A673 (cell line): ENCODE results near the gene SOX5. TPM values are rescaled to one million over a fixed set of nuclear protein-coding genes. Genes with fewer than 3 reads are reported as not detected.

Experiments used
- BruUV-seq: library from RNA; stranded (reverse); fragments of 400-500 nt; replicated peaks from 2 replicates; lab custom pipeline; 2021; lab: Mats Ljungman, UMichigan
- CTCF ChIA-PET: fragments of 300-600 bp; sonication (Branson Sonifier 250); formaldehyde crosslinking; loops from one replicate; lab custom pipeline; 2022; ENCODE audit warnings: antibody characterized with exemption; lab: Charles Lee
- POLR2A ChIA-PET: fragments of 300-600 bp; sonication (Branson Sonifier 250); formaldehyde crosslinking; loops from one replicate; lab custom pipeline; 2022; ENCODE audit warnings: antibody characterized with exemption; ENCODE audit not compliant: low non-redundant PET; lab: Charles Lee
- DNase-seq: peaks from one replicate; pipeline ENCODE4 v3.0.0-alpha.2; 2015; ENCODE audit warnings: low spot score
- H3K27ac ChIP-seq: fragments of 200-600 bp; sonication (generic); 2 replicates; pipeline ENCODE4 v1.5.1; 2016; ENCODE audit warnings: mixed run types, low read depth, mild to moderate bottlenecking, mixed read lengths, antibody characterized with exemption, low read length; ENCODE audit not compliant: poor library complexity, severe bottlenecking
- H3K27me3 ChIP-seq: fragments of 200-600 bp; sonication (generic); replicated peaks from 2 replicates; pipeline ENCODE4 v1.6.1; 2017; ENCODE audit warnings: mixed run types, low read depth, mild to moderate bottlenecking, mixed read lengths, antibody characterized with exemption, low read length; ENCODE audit not compliant: insufficient read depth, poor library complexity
- H3K36me3 ChIP-seq: fragments of 200-600 bp; sonication (generic); 2 replicates; pipeline ENCODE4 v1.6.1; 2016; ENCODE audit warnings: mixed run types, mild to moderate bottlenecking, mixed read lengths, antibody characterized with exemption, low read length; ENCODE audit not compliant: insufficient read depth, poor library complexity, severe bottlenecking
- H3K4me1 ChIP-seq: fragments of 200-600 bp; sonication (generic); 2 replicates; pipeline ENCODE4 v1.6.1; 2017; ENCODE audit warnings: mixed run types, mild to moderate bottlenecking, mixed read lengths, antibody characterized with exemption, low read length; ENCODE audit not compliant: insufficient read depth, poor library complexity, severe bottlenecking
- H3K4me3 ChIP-seq: fragments of 200-600 bp; sonication (generic); 2 replicates; pipeline ENCODE4 v1.5.1; 2016; ENCODE audit warnings: low read depth, mixed run types, mild to moderate bottlenecking, mixed read lengths, low read length; ENCODE audit not compliant: poor library complexity, severe bottlenecking
- H3K9me3 ChIP-seq: fragments of 200-600 bp; sonication (generic); 2 replicates; pipeline ENCODE4 v1.6.1; 2016; ENCODE audit warnings: mixed run types, low read depth, mild to moderate bottlenecking, mixed read lengths, antibody characterized with exemption, low read length; ENCODE audit not compliant: poor library complexity, severe bottlenecking
- CTCF ChIP-seq: fragments of 300-800, 200-600 bp; sonication (generic); conservative IDR thresholded peaks from 2 replicates; pipeline ENCODE4 v1.5.1; 2017; ENCODE audit warnings: low read depth, mild to moderate bottlenecking, antibody characterized with exemption, low read length, moderate library complexity, mixed read lengths
- EZH2 ChIP-seq: fragments of 200-600 bp; sonication (generic); IDR thresholded peaks from 2 replicates; pipeline ENCODE4 v1.6.1; 2017; ENCODE audit warnings: borderline replicate concordance, low read depth, mild to moderate bottlenecking, mixed read lengths, antibody characterized with exemption, low read length; ENCODE audit not compliant: poor library complexity, severe bottlenecking
- intact Hi-C: fragments of 100-400 bp; cut with micrococcal nuclease; formaldehyde crosslinking; loops from one replicate; pipeline ENCODE4 v1.10.0; 2022; ENCODE audit not compliant: unreplicated experiment
- total RNA-seq: library from RNA; stranded (reverse); gene quantifications from 2 replicates; pipeline ENCODE4 v1.2.3, GENCODE V29; 2021

SOX5 gene
- total RNA-seq, 1 experiment from 2014 or later = 11.9 TPM

GRCh38 chr12:23763724-23764123 is 185.7 kb downstream of the SOX5 start:
- Histone ChIP-seq H3K4me3 (no peak overlapping the region), H3K27ac (no peak overlapping the region), H3K36me3 (no peaks in the 10 kb centered on the region), H3K9me3 (no peaks in the 10 kb centered on the region), H3K4me1 (no peaks in the 10 kb centered on the region), H3K27me3 (no peaks in the 10 kb centered on the region)
- no peak for TF ChIP-seq EZH2
- intact Hi-C loops = no loop called here
- ChIA-PET CTCF (no interaction called here), POLR2A (no interaction called here)
- DNase-seq = no peak
- no TSS peak for BruUV-seq

- intact Hi-C loops = no loop called here
- CTCF ChIA-PET = no interaction called here
- BruUV-seq = no TSS peak
Observed at GRCh38 chr12:23760495-23760894, 189.0 kb downstream of the SOX5 start.

GRCh38 chr12:23758608-23759007 is 190.9 kb downstream of the SOX5 start:
- TF ChIP-seq CTCF (no peak), EZH2 (no peak)
- intact Hi-C loops = no loop called here
- no peaks in the 10 kb centered on the region for H3K27me3 ChIP-seq
- H3K9me3 ChIP-seq = no peaks in the 10 kb centered on the region
- peaks cover 5% of the 10 kb centered on the region for H3K4me1 ChIP-seq
- no peak overlapping the region for H3K27ac ChIP-seq
- POLR2A ChIA-PET = no interaction called here
- no peak for DNase-seq
- CTCF ChIA-PET = no interaction called here
- no peaks in the 10 kb centered on the region for H3K36me3 ChIP-seq
- H3K4me3 ChIP-seq = no peak overlapping the region
- BruUV-seq = no TSS peak

More at GRCh38 chr12:23760495-23760894, 189.0 kb downstream of the SOX5 start:
- H3K9me3 ChIP-seq = no peaks in the 10 kb centered on the region
- H3K27ac ChIP-seq = no peak overlapping the region
- H3K36me3 ChIP-seq = no peaks in the 10 kb centered on the region
- POLR2A ChIA-PET = no interaction called here
- H3K4me3 ChIP-seq = no peak overlapping the region
- TF ChIP-seq CTCF (no peak), EZH2 (no peak)
- H3K4me1 ChIP-seq = peaks cover 5% of the 10 kb centered on the region
- DNase-seq = no peak
- H3K27me3 ChIP-seq = no peaks in the 10 kb centered on the region

- Histone ChIP-seq H3K9me3 (no peaks in the 10 kb centered on the region), H3K4me3 (no peak overlapping the region), H3K36me3 (no peaks in the 10 kb centered on the region), H3K27ac (no peak overlapping the region), H3K4me1 (peaks cover 5% of the 10 kb centered on the region), H3K27me3 (no peaks in the 10 kb centered on the region)
- CTCF ChIA-PET = no interaction called here
- POLR2A ChIA-PET = no interaction called here
- BruUV-seq = no TSS peak
- intact Hi-C loops = no loop called here
- DNase-seq = peak; percentile 33
- no peak for TF ChIP-seq EZH2
- no peak for TF ChIP-seq CTCF
Observed at GRCh38 chr12:23757541-23757962, 191.9 kb downstream of the SOX5 start.
